Activated T-helper 1 cell treated with Interleukin-2 at 50 U/mL for 16 hours (primary cell): ENCODE results near the gene SOX18.
A peak's percentile ranks its signal among the peaks of the same experiment; 100 is the strongest.
"Not testable (repeated sequence)": the region's sequence is repeated elsewhere in the genome, so short reads cannot be mapped to it uniquely, and the experiment has no call there.

Source experiments
- DNase-seq: peaks from one replicate; pipeline ENCODE4 v3.0.0-alpha.2; 2020; ENCODE audit warnings: low read depth

SOX18 gene

GRCh38 chr20:64049060-64049877 lies at the start of gene SOX18:
TSS of gene SOX18 (minus strand) at chr20:64049639. CDS start at chr20:64049516, 123 bp downstream.
- DNase-seq, result no peak

GRCh38 chr20:64098471-64099013 lies 49.1 kb upstream of the SOX18 start:
- no peak for DNase-seq

- no peak for DNase-seq
These were observed 47.1 kb upstream of the SOX18 start for GRCh38 chr20:64096535-64096934.

GRCh38 chr20:64095927-64096326 lies 46.5 kb upstream of the SOX18 start:
- DNase-seq, result no peak

- DNase-seq, result no peak
These were observed 46.0 kb upstream of the SOX18 start for GRCh38 chr20:64095455-64095854.

GRCh38 chr20:64093013-64093503 lies 43.6 kb upstream of the SOX18 start:
- no peak for DNase-seq

GRCh38 chr20:64092258-64093012 lies 43.0 kb upstream of the SOX18 start:
- no peak for DNase-seq

- no peak for DNase-seq
These were observed 42.3 kb upstream of the SOX18 start for GRCh38 chr20:64091770-64092169.

- no peak for DNase-seq
These were observed 41.9 kb upstream of the SOX18 start for GRCh38 chr20:64091340-64091739.

- DNase-seq, result no peak
These were observed 40.7 kb upstream of the SOX18 start for GRCh38 chr20:64090165-64090564.

GRCh38 chr20:64088586-64088985 lies 39.1 kb upstream of the SOX18 start:
- DNase-seq, result not testable (repeated sequence)

- not testable (repeated sequence) for DNase-seq
These were observed 37.9 kb upstream of the SOX18 start for GRCh38 chr20:64087226-64087825.

- DNase-seq, result no peak
These were observed 37.4 kb upstream of the SOX18 start for GRCh38 chr20:64086801-64087200.

- no peak for DNase-seq
These were observed 35.3 kb upstream of the SOX18 start for GRCh38 chr20:64084685-64085152.

GRCh38 chr20:64083804-64084684 lies 34.6 kb upstream of the SOX18 start, which contains the start of gene LKAAEAR1:
TSS of gene LKAAEAR1 (minus strand) at chr20:64084398. CDS start at chr20:64084219, 179 bp downstream.
- no peak for DNase-seq

- DNase-seq, result peak; percentile 53
These were observed 34.0 kb upstream of the SOX18 start for GRCh38 chr20:64083378-64083803.

GRCh38 chr20:64082820-64083377 lies 33.5 kb upstream of the SOX18 start:
- DNase-seq, result no peak

GRCh38 chr20:64082126-64082731 lies 32.8 kb upstream of the SOX18 start:
- DNase-seq, result no peak

GRCh38 chr20:64081624-64081964 lies 32.2 kb upstream of the SOX18 start:
- DNase-seq, result no peak
